Tibial artery (tissue), 4 donors: ENCODE data around the gene PCTP.

Experiments used
- DNase-seq, 2 donors: peaks; one replicate each; pipeline ENCODE4 v3.0.0-alpha.2; 2019
- H3K27ac ChIP-seq, 2 donors: fragments of 200-600 bp; sonication (generic) in 1 of 2; 1 replicate in 1 of 2; 2 replicates in 1 of 2; pipeline ENCODE4 v1.5.1; 2018 to 2019; ENCODE audit warnings: mild to moderate bottlenecking in 1 of 2
- H3K27me3 ChIP-seq, 2 donors: fragments of 200-600 bp; sonication (generic) in 1 of 2; one replicate each; pipeline versions ENCODE4 v1.5.1 to v1.6.0; 2016 to 2019
- H3K36me3 ChIP-seq, 3 donors: fragments of 200-600 bp; sonication (generic) in 2 of 3; one replicate each; pipeline ENCODE4 v1.5.1; 2016 to 2019; ENCODE audit warnings: mild to moderate bottlenecking in 2 of 3
- H3K4me1 ChIP-seq, 4 donors: fragments of 200-600 bp; sonication (generic) in 2 of 4; 1 replicate in 3 of 4; 2 replicates in 1 of 4; pipeline ENCODE4 v1.5.1; 2016 to 2019
- H3K4me3 ChIP-seq, 2 donors: fragments of 200-600 bp; sonication (generic) in 1 of 2; 1 replicate in 1 of 2; 2 replicates in 1 of 2; pipeline ENCODE4 v1.5.1; 2018 to 2019; ENCODE audit warnings: mild to moderate bottlenecking in 2 of 2
- H3K9me3 ChIP-seq, 3 donors: fragments of 200-600 bp; sonication (generic) in 1 of 3; one replicate each; pipeline ENCODE4 v1.5.1; 2016 to 2019
- CTCF ChIP-seq, 2 experiments: fragments of 200-600 bp in 1 of 2; fragments of 450-650 bp in 1 of 2; IDR thresholded peaks; one replicate each; pipeline ENCODE4 v1.5.1; 2017 to 2019; ENCODE audit warnings: antibody characterized with exemption in 2 of 2, mild to moderate bottlenecking in 1 of 2, moderate library complexity in 1 of 2
- intact Hi-C: fragments of 100-400 bp; cut with DNase I; formaldehyde crosslinking; loops from one replicate; pipeline ENCODE4 v1.15.0; 2023; ENCODE audit warnings: low total_unique reads

PCTP gene

GRCh38 chr17:55757659-55758058 lies 6.8 kb downstream of the PCTP start:
- peaks cover 0 to 10% (median 3%) of the 10 kb centered on the region in 4 donors for H3K4me1 ChIP-seq
- H3K27me3 ChIP-seq = no peaks in the 10 kb centered on the region
- no peak for TF ChIP-seq CTCF (IDR thresholded peaks at IDR 0.05)
- DNase-seq = no peak
- intact Hi-C loops = loop anchor here (10.0 kb wide), 1 partner anchor 333 kb away; the partner anchor contains the start of gene MMD
- H3K4me3 ChIP-seq = no peak overlapping the region
- H3K36me3 ChIP-seq = peaks cover 0 to 13% (median 0%) of the 10 kb centered on the region in 3 donors
- H3K9me3 ChIP-seq = no peaks in the 10 kb centered on the region
- no peak overlapping the region for H3K27ac ChIP-seq

- Histone ChIP-seq H3K4me3 (no peak overlapping the region), H3K9me3 (no peaks in the 10 kb centered on the region), H3K4me1 (peaks cover 0 to 7% (median 3%) of the 10 kb centered on the region in 4 donors), H3K27me3 (no peaks in the 10 kb centered on the region), H3K36me3 (peaks cover 0 to 13% (median 0%) of the 10 kb centered on the region in 3 donors), H3K27ac (no peak overlapping the region)
- intact Hi-C loops = loop anchor here (10.0 kb wide), 1 partner anchor 333 kb away; the partner anchor contains the start of gene MMD
- DNase-seq = no peak
- TF ChIP-seq CTCF (IDR thresholded peaks at IDR 0.05) = no peak
Measured at GRCh38 chr17:55758171-55758570, 7.3 kb downstream of the PCTP start.

DNA sequence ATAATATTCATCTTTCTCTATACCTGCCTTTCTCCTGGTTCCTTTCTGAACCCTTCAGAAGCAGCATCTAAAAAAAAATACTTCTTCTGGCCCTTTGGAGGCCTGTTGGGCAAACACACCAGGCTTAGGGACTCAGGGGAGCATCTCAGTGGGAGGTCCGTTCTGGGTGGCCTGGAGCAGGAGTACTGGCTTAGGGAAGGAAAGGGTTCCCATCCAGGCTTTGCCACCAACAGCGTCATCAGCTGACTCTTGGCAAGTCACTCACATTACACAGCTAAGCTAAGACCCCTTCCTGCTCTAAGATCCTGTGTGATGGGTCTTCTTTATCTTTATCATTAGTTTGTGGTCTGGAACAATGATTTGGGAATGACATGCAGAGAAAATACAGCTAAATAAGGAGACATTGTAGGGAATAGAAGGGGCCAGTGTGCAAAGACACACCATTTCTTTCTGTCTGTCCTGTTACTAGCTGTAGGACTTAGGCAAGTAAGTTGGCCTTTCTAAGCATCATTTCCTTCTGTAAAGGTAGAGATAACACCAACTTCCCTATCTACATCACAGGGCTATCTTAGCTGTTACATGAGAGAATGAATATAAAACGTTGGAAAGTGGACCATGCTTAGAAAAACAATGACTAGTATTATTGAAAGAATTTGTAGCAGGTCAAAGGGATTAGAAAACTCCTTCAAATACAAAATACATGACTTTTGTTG lies 9.9 kb downstream of the PCTP start:
- Histone ChIP-seq H3K4me1 (peaks cover 0 to 7% (median 3%) of the 10 kb centered on the region in 4 donors), H3K27ac (no peak overlapping the region), H3K36me3 (no peaks in the 10 kb centered on the region), H3K27me3 (no peaks in the 10 kb centered on the region), H3K9me3 (no peaks in the 10 kb centered on the region), H3K4me3 (no peak overlapping the region)
- TF ChIP-seq CTCF (IDR thresholded peaks at IDR 0.05) = no peak
- DNase-seq = no peak
- intact Hi-C loops = no loop called here

- H3K4me1 ChIP-seq = peaks cover 0 to 7% (median 3%) of the 10 kb centered on the region in 4 donors
- intact Hi-C loops = no loop called here
- no peak for TF ChIP-seq CTCF (IDR thresholded peaks at IDR 0.05)
- no peak overlapping the region for H3K4me3 ChIP-seq
- H3K36me3 ChIP-seq = no peaks in the 10 kb centered on the region
- no peak for DNase-seq
- no peaks in the 10 kb centered on the region for H3K27me3 ChIP-seq
- no peak overlapping the region for H3K27ac ChIP-seq
- H3K9me3 ChIP-seq = no peaks in the 10 kb centered on the region
Measured at GRCh38 chr17:55762086-55762858, 11.4 kb downstream of the PCTP start.

DNA sequence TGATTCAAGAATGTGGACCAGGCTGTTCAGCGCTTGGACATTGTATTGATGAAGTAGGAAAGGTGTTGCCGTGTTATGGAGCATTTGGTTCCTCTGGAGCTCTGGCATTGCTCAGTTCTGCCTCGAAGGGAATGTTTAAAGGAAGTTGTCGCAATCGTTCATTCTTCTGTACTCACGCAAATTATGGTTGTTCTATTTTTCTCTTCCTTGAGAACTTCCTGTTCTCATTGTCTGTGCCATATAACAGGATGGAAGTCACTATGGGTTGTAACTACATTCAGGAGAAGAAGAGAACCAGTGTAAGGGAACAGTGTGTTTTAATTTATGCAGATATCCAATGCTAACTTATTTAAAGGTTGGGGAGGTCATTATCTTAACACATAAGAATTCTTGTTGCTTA lies 13.0 kb downstream of the PCTP start:
- peaks cover 0 to 6% (median 0%) of the 10 kb centered on the region in 3 donors for H3K36me3 ChIP-seq
- no peak overlapping the region for H3K4me3 ChIP-seq
- DNase-seq = no peak
- intact Hi-C loops = no loop called here
- no peak for TF ChIP-seq CTCF (IDR thresholded peaks at IDR 0.05)
- no peaks in the 10 kb centered on the region for H3K27me3 ChIP-seq
- peaks cover 0 to 7% (median 3%) of the 10 kb centered on the region in 4 donors for H3K4me1 ChIP-seq
- H3K9me3 ChIP-seq = no peaks in the 10 kb centered on the region
- H3K27ac ChIP-seq = no peak overlapping the region
